Measurements from ENCODE around the gene FYCO1. TPM values are rescaled to one million over a fixed set of nuclear protein-coding genes. Genes with fewer than 3 reads are reported as not detected.
"Not testable (repeated sequence)": the region's sequence is repeated elsewhere in the genome, so short reads cannot be mapped to it uniquely, and the experiment has no call there.

FYCO1 gene
- total RNA-seq, 1 donor from 2014 or later, result 16.2 TPM

- ATAC-seq (no peak), DNase-seq (ENCODE audit: low spot score) (no peak)
Measured at GRCh38 chr3:46012246-46012645, 16.6 kb upstream of the FYCO1 start.

GRCh38 chr3:46010519-46011113 is 15.0 kb upstream of the FYCO1 start:
- DNase-seq (ENCODE audit: low spot score), result no peak
- no peak for ATAC-seq

- no peak for DNase-seq (ENCODE audit: low spot score)
- ATAC-seq, result no peak
Measured at GRCh38 chr3:46008058-46008457, 12.4 kb upstream of the FYCO1 start.

GRCh38 chr3:46007280-46007679 is 11.7 kb upstream of the FYCO1 start:
- ATAC-seq, result no peak
- no peak for DNase-seq (ENCODE audit: low spot score)

- peak; percentile 66 for ATAC-seq
- DNase-seq (ENCODE audit: low spot score), result no peak
Measured at GRCh38 chr3:46006238-46007032, 10.8 kb upstream of the FYCO1 start.

- not testable (repeated sequence) for ATAC-seq; DNase-seq (ENCODE audit: low spot score)
Measured at GRCh38 chr3:46003706-46004105, 8.1 kb upstream of the FYCO1 start.

- no peak for ATAC-seq
- no peak for DNase-seq (ENCODE audit: low spot score)
Measured at GRCh38 chr3:46001178-46001577, 5.6 kb upstream of the FYCO1 start.

- no peak for DNase-seq (ENCODE audit: low spot score)
- no peak for ATAC-seq
Measured at GRCh38 chr3:45997942-45998341, 2.3 kb upstream of the FYCO1 start.

- not testable (repeated sequence) for ATAC-seq
Measured at GRCh38 chr3:45997499-45997898, 1.9 kb upstream of the FYCO1 start.

GRCh38 chr3:45994419-45995235 is 997 bp downstream of the FYCO1 start:
- DNase-seq (ENCODE audit: low spot score) (no peak), ATAC-seq (peak; percentile 54)

More at GRCh38 chr3:45997499-45997898, 1.9 kb upstream of the FYCO1 start:
- DNase-seq (ENCODE audit: low spot score), result not testable (repeated sequence)

GRCh38 chr3:45993421-45994027 is 2.1 kb downstream of the FYCO1 start:
- no peak for ATAC-seq
- no peak for DNase-seq (ENCODE audit: low spot score)

GRCh38 chr3:45992821-45993221 is 2.8 kb downstream of the FYCO1 start:
- no peak for ATAC-seq
- DNase-seq (ENCODE audit: low spot score), result no peak

- ATAC-seq (peak; percentile 8), DNase-seq (ENCODE audit: low spot score) (no peak)
Measured at GRCh38 chr3:45992133-45992729, 3.4 kb downstream of the FYCO1 start.

GRCh38 chr3:45991341-45991740 is 4.3 kb downstream of the FYCO1 start:
- no peak for DNase-seq (ENCODE audit: low spot score)
- no peak for ATAC-seq

- DNase-seq (ENCODE audit: low spot score) (no peak), ATAC-seq (no peak)
Measured at GRCh38 chr3:45990181-45990580, 5.4 kb downstream of the FYCO1 start.

- DNase-seq (ENCODE audit: low spot score), result no peak
- no peak for ATAC-seq
Measured at GRCh38 chr3:45988804-45989203, 6.8 kb downstream of the FYCO1 start.

- no peak for DNase-seq (ENCODE audit: low spot score)
- ATAC-seq, result peak; percentile 5
Measured at GRCh38 chr3:45988362-45988761, 7.3 kb downstream of the FYCO1 start.

- no peak for ATAC-seq
Measured at GRCh38 chr3:45987368-45988291, 8.0 kb downstream of the FYCO1 start.

GRCh38 chr3:45986303-45986982 is 9.2 kb downstream of the FYCO1 start:
- ATAC-seq (peak; percentile 90), DNase-seq (ENCODE audit: low spot score) (peak; percentile 86)

More at GRCh38 chr3:45987368-45988291, 8.0 kb downstream of the FYCO1 start:
- no peak for DNase-seq (ENCODE audit: low spot score)
